Measurements from ENCODE around the gene CPEB4.

DNA sequence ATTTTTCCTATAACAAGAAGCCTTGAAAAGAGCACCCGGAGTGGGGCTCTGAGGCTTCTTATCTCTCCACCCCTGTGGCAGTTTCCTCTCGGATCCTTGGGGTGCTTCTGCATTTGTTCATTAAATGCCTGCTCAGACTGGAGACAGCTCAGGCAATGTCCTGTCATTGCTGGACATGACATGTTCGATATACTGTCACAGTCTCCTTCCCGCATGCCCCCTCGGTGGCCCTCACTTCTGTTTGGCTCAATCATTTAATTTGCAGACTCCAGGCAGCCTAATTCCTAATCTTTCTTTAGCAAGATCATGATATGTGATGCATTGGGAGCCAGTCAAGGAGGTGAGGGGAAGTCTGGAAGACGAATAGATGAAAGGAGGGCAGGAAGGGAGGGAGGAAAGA lies 37.5 kb upstream of the CPEB4 start:
- TF ChIP-seq, protein P1, sequence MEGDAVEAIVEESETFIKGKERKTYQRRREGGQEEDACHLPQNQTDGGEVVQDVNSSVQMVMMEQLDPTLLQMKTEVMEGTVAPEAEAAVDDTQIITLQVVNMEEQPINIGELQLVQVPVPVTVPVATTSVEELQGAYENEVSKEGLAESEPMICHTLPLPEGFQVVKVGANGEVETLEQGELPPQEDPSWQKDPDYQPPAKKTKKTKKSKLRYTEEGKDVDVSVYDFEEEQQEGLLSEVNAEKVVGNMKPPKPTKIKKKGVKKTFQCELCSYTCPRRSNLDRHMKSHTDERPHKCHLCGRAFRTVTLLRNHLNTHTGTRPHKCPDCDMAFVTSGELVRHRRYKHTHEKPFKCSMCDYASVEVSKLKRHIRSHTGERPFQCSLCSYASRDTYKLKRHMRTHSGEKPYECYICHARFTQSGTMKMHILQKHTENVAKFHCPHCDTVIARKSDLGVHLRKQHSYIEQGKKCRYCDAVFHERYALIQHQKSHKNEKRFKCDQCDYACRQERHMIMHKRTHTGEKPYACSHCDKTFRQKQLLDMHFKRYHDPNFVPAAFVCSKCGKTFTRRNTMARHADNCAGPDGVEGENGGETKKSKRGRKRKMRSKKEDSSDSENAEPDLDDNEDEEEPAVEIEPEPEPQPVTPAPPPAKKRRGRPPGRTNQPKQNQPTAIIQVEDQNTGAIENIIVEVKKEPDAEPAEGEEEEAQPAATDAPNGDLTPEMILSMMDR (IDR thresholded peaks at IDR 0.05) = no peak
- no peak for TF ChIP-seq POLR2A (IDR thresholded peaks at IDR 0.05)

All from tibial nerve (tissue), 3 donors.